DMS 273 (cell line): ENCODE data around the gene ATIC.

ENCODE experiments used
- DNase-seq: peaks from one replicate; lab custom pipeline; 2025; ENCODE audit not compliant: unreplicated experiment; lab: John Stamatoyannopoulos, UW

The ATIC gene

DNA sequence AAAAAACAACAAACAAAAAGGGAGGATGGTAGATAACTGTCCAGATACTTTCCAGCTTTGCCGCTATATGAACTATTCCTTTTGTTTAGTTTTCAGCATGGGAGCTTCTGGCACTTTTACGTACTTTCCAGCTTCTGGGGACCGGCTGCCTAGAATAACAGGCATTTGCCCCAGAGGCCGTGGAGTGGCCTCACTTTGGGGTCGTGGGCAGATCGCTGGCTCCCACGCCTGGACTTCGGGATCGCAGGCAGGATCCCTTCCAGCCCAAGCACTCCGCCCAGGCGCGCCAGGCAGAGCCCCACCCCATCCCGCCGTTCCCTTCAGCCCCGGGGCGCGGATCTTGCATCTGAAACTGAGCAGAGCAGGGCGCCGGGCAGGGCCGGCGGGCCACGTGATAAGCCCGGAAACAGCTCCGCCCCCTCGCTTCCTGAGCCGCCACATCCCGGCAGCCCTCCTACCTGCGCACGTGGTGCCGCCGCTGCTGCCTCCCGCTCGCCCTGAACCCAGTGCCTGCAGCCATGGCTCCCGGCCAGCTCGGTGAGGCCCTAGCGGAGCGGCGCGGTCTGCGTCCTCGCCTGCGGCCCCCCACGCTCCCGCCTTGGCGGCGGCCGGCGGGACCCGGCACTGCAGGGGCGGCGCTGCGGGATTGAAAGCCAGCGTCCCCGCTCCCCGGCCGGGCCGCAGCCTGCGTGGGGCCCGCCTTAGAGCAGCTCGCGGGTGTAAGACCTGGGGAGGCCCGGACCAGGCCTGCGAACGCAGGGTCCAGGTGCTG is at the start of gene ATIC:
Gene ATIC (plus strand): TSS at position 435 of the 772 bp plus-strand sequence. CDS start 84 bp downstream, at position 519.
- DNase-seq, result peak; percentile 98

DNA sequence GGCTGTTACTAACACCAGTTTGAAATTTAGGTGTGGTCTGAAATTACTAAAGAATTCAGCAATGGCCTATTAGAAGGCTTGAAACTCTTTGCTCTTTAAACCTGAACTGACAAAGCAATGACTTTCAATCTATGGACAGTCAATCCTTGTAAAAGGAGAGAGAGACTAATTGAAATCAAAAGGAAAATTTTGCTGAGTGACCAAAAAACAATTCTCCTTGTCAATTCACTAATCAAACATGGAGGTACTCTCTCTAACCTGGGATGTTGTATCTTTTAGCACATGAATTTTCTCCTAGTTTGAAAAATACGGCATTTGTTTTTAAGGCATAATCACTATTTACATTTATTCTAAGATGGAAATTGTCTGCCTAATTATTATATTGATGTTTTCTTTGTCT is 49.6 kb upstream of the ATIC start:
- no peak for DNase-seq

DNA sequence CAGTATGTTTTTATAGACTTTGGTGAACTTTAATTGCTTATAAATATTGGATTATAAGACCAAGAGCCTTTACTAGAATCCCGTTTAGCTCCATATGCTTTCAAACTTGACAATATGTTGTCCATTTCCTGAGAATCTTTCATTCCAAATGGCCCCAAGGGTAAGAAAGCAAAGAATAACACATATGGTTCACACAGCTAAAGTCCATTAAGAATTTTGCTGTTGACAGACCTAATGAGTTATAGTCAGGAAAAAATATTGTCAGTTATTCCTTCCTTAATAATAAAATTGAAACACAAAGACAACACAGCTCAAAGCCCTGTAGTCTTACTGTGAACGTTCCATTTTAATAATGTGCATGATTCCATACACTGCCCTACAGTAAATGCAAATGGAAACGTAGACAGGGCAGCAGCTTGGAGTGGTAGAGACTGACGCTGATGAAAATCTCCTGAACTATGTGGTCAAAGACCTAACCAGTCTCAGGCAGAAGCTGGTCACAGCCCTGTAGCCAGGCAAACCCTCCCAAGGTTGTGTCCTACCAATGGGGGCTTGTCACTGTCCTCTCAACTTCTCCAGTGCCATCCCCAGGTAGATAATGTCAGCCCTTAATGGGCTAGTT is 49.0 kb upstream of the ATIC start:
- no peak for DNase-seq

DNA sequence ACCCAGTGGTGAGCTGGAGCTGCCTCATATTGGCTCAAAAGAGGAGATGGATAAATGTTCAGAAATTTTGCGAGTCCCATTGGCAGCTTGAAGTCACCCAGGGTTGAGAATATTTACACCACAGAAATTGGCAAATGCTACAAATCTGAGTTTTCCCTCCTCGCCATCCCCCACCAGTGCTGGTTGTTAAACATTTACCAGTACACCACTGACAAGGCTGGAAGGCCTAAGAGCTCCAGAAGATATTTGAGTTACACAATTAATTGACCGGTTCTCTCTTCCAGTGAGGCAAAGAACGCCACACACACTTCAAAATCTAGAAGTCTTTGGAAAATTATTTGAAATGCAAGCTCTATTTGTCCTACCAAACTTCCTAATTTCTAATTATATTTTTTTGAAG is 47.5 kb upstream of the ATIC start:
- no peak for DNase-seq

DNA sequence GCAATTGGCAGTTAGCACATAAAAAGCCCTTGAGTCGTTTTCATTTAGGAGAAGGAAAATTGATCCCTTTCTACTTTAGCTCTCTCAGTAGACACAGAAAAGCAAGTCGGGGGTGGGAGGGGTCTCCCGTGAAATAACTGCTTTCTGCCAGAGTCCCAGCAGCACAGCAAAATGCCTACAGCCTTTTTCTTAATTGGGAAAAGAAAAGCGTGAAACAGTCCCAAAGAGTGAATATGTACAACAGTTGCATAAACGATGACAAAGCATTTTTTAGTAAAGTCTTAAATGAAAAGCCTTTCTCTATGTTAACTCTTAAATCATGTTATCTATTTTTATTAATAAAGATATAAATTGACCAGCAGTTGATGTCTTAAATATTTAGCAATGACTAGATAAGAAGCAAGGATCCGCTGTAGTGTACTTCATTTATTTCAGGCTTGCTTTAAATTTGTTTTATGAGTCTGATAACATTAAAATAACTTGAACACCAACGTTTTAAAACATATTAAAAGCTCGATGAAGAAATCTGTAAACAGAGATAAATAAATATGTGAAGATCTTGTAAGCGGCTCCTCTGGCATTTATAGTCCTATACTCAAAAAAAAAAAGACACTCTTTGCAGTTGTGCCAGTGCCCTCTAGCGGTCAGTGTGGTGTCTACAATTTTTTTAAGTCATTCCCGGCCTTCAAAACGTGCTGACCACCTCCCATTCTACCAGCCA is 42.3 kb upstream of the ATIC start:
- peak; percentile 87 for DNase-seq

DNA sequence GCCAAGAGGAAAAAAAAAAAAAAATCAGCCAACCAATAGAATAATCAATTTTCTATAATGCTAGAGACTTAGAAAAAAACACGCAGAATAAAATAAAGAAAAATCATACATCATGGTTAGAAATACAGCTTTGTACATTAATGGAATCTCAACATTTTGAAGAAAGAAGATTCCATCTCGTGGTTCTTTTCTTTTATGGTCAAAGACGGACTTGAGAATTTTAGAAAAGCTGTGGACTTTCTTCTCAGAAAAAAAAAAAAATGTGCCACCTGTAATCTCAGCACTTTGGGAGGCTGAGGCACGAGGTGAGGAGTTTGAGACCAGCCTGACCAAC is 41.8 kb upstream of the ATIC start:
- DNase-seq, result no peak

DNA sequence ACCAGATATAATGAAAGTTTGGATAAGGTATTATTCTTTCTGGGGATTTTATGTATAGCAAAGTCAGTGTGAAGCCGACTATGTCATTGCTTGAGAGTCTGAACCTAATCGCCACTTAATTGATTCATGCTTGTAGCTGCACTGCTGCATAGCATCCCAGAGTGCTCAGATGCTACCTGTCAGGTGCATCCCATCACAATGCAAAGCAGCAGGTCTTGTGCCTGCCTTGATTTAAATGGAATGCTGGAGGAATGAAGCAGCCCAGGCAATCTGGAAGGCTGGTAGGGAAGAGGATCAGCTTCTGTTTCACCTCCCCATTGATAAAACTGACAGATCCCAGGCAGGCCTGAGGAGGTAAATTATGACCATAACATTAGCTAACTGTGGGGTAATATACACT is 40.4 kb upstream of the ATIC start:
- no peak for DNase-seq

DNA sequence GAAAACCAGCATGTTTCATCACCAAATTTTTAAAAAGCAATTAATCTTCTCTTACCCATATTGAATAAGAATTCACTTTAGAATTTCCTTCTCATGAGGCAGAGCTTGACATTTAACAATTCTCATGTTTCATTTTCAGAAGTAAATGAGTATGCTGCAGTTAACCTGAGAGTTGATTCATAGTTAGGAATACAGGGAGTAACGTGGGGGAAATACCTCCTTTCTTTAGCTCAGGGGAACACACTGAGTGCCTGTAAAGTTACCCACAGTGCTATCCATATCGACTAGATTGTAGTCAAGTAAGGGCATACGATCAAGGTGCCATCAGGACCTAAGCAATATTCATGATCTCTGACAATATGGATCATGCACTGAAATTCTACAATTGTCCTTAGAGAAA is 38.9 kb upstream of the ATIC start:
- DNase-seq, result no peak

DNA sequence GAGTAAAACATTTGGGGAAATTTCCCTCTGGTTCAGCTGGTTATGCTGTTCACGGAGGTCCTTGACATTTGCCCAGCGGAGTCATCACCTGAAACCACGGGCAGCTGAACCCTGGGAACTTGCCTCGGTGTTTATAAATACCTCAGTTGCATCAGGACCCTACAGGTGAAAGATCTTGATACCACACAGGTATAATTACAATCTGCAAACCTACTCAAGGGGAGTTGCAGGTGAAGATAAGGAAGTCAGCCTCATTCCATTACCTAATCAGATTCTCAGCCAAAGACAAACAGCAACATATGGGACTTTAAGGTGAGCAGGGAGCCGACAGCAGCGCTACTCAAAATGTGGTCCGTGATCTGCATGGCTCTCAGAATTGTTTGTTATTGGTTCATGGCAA is 37.0 kb upstream of the ATIC start:
- no peak for DNase-seq

DNA sequence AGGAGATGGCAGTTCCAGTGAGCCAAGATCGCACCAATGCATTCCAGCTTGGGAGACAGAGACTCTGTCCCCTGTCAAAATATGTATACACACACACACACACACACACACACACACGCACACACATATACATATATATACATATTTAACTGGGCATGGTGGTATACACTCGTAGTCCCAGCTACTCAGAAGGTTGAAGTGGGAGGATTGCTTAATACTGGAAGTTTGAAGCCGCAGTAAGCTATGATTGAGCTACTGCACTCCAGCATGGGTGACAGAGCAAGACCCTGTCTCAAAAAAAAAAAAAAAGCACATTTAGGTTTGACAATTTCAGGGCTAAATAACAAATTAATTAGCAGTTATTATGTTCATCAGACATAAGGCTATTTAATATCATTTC is 36.0 kb upstream of the ATIC start:
- DNase-seq, result no peak

DNA sequence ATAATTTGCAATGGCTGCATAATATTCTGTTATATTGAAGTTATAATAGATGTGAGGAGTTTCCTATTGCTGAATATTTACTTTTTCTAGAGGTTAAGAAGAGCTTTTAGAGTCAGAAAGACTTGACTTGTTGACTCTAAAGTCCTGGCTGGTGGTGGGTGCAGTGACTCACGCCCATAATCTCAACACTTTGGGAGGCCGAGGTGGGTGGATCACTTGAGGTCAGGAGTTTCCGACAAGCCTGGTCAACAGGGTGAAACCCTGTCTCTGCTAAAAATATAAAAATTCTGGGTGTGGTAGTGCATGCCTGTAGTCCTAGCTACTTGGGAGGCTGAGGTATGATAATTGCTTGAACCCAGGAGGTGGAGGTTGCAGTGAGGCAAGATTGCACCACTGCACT is 33.9 kb upstream of the ATIC start:
- DNase-seq, result no peak

DNA sequence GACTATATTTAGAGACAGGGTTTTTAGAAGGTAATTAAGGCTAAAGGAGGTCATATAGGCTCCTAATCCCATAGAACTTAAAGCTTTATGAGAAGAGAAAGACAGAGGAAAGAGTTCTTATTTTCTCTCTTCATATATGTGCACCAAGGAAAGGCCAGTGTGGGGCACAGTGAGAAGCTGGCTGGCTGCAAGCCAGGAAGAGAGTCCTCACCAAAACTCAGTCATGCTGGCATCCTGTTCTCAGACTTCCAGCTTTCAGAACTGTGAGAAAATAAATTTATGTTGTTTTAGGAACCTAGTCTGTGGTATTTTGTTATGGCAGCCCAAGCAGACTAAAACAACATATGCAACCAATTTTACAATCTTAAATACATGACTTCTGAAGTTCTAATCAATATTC is 31.5 kb upstream of the ATIC start:
- peak; percentile 19 for DNase-seq

DNA sequence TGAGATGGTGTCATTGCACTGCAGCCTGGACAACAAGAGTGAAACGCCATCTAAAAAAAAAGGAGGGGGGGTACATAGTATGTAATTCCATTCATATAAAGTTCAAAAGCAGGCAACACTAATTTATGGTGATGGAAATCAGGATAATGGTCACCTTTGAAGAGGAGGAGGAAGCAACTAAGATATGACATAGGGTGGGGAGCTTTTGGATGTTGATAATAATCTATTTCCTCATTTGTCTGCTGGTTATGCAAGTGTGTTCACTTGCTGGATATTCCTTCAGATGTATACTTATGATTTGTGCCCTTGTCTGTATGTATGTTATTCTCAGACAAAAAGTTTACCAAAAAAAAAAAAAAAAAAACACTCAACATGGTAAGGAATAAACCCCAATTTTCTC is 28.6 kb upstream of the ATIC start:
- no peak for DNase-seq

DNA sequence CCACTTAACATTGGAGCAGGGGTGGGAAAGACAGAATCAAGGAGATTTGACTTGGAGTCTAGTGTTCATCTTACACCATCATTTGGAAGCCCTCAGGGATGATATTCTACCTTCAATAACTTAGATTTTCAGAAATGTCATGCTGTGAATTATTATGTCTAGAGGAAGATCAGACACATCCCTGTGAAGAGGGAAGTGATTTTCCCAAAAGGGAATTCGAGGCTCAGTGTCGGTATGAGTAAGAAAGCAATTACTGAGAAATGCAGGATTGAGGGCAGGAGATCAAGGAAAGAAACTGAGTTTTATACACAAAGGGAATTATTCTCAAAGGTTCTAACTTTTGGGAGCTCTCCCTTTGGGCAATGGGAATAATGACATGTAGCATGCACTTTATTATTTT is 25.6 kb upstream of the ATIC start:
- DNase-seq, result no peak

DNA sequence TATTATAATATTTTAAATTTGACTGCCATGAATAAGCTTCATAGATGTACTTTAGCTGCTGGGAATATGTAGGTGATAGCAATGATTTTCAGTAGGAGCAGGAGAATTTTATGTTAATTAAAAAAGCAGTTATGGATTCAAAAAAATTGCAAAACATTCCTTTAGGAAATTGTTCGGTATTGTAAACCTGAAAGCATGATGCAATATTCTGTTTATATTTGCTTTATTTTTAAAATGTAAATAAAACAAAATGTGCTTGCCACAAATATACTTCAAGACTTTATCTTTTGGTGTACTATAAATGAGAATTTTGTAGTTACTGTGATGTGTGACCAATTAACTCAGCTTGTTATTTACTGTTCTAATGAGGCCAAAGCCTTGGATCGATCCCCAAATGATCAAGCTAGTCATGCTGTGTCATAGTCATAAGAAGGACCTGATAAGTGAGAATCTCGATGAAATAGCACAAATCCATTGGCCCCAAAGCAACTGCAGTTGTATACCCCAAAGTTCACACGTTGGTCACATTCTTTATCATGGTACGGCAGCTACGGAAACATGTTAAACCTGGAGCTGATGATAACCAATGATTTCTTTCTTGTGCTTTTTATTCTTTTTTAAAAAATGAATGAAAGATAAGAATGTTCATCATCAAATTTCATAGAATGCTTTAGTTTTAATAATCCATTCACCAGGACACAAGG is 23.6 kb upstream of the ATIC start:
- DNase-seq, result no peak

DNA sequence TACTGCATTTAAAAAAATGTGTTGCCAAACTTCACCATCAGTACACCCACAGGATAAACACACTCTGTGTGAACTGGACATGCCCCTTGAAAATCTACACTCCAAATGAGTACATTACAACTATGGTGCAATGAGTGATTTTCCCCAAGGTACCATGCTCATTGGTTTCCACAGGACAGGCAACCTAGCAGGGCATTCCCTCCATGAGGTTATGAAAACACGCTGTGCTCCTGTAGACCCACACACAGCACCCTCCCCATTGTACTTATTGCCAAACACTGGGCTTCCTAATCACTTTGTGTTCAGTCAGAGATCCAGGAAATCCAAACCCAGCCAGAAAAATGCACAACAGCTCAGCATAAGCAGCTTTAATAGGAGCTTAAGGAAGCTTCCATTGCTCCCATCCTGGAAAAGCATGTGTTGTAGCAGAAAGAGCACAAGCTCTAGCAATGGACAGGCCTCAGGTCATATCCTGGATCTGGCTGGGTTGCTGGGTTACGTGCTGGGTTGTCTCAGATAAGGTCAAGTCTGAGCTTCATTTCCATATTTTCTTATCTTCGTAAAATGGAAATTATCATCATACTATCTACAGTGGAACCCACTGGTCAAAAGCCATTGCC is 20.8 kb upstream of the ATIC start:
- DNase-seq, result no peak

DNA sequence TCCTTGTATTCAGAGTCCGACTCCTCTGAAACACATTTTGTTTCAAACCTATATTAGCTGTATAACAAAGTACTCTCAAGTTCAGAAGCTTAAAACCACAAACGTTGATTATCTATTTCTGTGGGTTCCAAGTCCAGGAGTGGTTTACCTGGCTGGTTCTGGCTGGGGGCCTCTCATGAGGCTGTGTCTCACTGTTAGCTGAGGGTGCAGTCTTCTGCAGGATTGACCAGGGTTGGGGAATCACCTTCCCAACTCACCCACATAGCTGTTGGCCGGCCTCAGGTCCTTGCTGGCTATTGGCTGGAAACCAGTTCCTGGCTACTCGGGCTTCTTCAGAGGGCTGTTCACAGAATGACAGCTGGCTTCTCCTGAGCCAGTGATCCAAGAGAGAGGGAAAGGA is 18.0 kb upstream of the ATIC start:
- DNase-seq, result peak; percentile 14

DNA sequence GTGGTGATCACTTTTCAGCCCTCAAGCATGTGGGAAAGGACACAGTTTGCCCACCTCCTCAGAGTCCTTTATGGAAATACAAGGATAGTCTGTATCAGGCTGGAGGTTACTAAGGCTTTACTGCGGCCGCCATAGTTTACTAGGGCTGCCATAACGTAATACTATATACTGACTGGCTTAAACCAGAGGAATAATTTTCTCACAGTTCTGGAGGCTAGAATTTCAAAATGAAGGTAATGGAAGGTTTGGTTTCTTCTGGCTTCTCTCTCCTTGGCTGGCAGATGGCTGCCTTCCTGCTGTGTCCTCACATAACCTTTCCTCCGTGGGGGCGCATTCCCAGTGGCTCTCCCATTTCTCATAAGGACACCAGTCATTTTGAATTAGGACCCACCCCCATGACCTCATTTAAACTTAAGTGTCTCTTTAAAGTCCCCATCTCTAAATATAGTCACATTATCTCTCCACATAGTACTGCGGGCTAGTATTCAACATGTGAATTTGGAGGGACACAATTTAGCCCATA is 12.5 kb upstream of the ATIC start:
- peak; percentile 98 for DNase-seq

DNA sequence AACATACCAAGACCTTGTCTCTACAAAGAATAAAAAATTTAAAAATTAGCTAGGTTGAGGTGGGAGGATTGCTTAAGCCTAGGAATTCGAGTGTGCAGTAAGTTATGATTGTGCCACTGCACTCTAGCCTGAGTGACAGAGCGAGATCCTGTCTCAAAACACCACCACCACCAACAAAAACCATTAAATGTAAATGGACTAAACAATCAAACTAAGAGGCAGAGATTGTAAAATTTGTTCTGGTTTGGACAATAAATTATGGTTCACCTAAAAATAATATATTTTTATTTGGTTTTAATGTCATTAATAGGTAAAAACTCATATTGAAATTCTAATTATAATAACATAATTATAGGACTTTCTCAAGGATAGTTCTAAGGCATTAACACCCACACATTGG is 9.9 kb upstream of the ATIC start:
- no peak for DNase-seq

DNA sequence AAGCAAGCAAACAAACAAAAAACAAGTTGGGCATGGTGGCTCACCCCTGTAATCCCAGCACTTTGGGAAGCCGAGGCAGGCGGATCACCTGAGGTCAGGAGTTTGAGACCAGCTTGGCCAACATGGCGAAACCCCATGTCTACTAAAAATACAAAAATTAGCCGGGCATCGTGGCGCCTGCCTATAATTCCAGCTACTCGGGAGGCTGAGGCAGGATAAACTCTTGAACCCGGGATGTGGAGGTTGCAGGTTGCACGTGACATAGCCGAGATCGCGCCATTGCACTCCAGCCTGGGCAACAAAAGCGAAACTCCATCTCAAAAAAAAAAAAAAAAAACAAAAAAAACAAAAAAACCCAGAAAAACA is 617 bp upstream of the ATIC start:
- DNase-seq, result peak; percentile 58

DNA sequence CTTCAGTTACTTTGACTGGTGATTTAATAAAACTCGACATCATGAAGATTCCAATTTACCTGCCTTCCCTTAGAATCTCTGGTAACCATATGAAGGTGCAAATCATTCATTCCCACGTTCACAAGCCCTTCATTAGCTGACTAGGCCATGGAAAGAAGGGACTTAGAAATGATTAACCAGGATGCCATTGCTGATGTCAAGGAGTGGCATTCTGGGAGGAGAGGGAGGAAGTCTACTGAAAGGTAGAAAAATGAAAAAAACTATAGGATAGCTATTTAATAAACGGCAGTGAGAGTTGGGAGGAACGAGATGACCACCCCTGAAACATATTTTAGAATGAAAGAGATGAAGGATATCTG is 1.4 kb downstream of the ATIC start:
- DNase-seq, result no peak
